SK-N-SH (cell line): ENCODE results near the gene C16orf78.

Experiments used
- FOXM1 ChIP-seq: IDR thresholded peaks from 2 replicates; pipeline ENCODE4 v1.4.0; 2012; ENCODE audit warnings: low read depth, mild to moderate bottlenecking
- GABPA ChIP-seq: IDR thresholded peaks from 2 replicates; pipeline ENCODE4 v1.4.0; 2012; ENCODE audit warnings: low read depth, mild to moderate bottlenecking
- NRF1 ChIP-seq: IDR thresholded peaks from 2 replicates; pipeline ENCODE4 v1.6.1; 2012; ENCODE audit warnings: low read depth, mild to moderate bottlenecking, low read length
- POLR2AphosphoS5 ChIP-seq: IDR thresholded peaks from 2 replicates; pipeline ENCODE4 v1.6.1; 2012; ENCODE audit warnings: low read depth, low read length
- RFX5 ChIP-seq: IDR thresholded peaks from 2 replicates; pipeline ENCODE4 v1.6.1; 2012; ENCODE audit warnings: mild to moderate bottlenecking, improper control_type of control experiment, low read length
- SIN3A ChIP-seq: IDR thresholded peaks from 2 replicates; pipeline ENCODE4 v1.6.1; 2012; ENCODE audit warnings: low read depth, mild to moderate bottlenecking, low read length, moderate library complexity, borderline replicate concordance
- SMC3 ChIP-seq: IDR thresholded peaks from 2 replicates; pipeline ENCODE4 v1.6.1; 2012; ENCODE audit warnings: low read depth, low read length, improper control_type of control experiment
- TAF1 ChIP-seq: IDR thresholded peaks from 2 replicates; pipeline ENCODE4 v1.6.1; 2012; ENCODE audit warnings: low read depth, mild to moderate bottlenecking, low read length, moderate library complexity, borderline replicate concordance
- TCF12 ChIP-seq: IDR thresholded peaks from 2 replicates; pipeline ENCODE4 v1.4.0; 2012
- USF2 ChIP-seq: fragments of 150-350 bp; IDR thresholded peaks from 2 replicates; pipeline ENCODE4 v1.6.1; 2017; ENCODE audit warnings: antibody characterized with exemption, low read length, low read depth, borderline replicate concordance
- ZBTB33 ChIP-seq: IDR thresholded peaks from 2 replicates; pipeline ENCODE4 v1.4.0; 2012; ENCODE audit warnings: low read depth, borderline replicate concordance
- TF ChIP-seq, protein P1 (sequence below): fragments of 200-600 bp; sonication (generic); IDR thresholded peaks from 2 replicates; pipeline ENCODE4 v1.6.1; 2017; ENCODE audit warnings: antibody characterized with exemption, mild to moderate bottlenecking, moderate library complexity
- TF ChIP-seq, protein P2 (sequence below): IDR thresholded peaks from 2 replicates; pipeline ENCODE4 v1.4.0; 2012; ENCODE audit warnings: low read depth, borderline replicate concordance
- TF ChIP-seq, protein P3 (sequence below): IDR thresholded peaks from 2 replicates; pipeline ENCODE4; 2012

- TF ChIP-seq NRF1 (no peak), SIN3A (no peak), POLR2AphosphoS5 (no peak), ZBTB33 (no peak), RFX5 (no peak), USF2 (no peak), TCF12 (no peak), GABPA (no peak), FOXM1 (no peak), TAF1 (no peak), SMC3 (no peak)
- TF ChIP-seq, protein P1, sequence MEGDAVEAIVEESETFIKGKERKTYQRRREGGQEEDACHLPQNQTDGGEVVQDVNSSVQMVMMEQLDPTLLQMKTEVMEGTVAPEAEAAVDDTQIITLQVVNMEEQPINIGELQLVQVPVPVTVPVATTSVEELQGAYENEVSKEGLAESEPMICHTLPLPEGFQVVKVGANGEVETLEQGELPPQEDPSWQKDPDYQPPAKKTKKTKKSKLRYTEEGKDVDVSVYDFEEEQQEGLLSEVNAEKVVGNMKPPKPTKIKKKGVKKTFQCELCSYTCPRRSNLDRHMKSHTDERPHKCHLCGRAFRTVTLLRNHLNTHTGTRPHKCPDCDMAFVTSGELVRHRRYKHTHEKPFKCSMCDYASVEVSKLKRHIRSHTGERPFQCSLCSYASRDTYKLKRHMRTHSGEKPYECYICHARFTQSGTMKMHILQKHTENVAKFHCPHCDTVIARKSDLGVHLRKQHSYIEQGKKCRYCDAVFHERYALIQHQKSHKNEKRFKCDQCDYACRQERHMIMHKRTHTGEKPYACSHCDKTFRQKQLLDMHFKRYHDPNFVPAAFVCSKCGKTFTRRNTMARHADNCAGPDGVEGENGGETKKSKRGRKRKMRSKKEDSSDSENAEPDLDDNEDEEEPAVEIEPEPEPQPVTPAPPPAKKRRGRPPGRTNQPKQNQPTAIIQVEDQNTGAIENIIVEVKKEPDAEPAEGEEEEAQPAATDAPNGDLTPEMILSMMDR: 0 out of 2 replicates have a peak, but pooled peaks have one; percentile 7
- TF ChIP-seq, protein P2, sequence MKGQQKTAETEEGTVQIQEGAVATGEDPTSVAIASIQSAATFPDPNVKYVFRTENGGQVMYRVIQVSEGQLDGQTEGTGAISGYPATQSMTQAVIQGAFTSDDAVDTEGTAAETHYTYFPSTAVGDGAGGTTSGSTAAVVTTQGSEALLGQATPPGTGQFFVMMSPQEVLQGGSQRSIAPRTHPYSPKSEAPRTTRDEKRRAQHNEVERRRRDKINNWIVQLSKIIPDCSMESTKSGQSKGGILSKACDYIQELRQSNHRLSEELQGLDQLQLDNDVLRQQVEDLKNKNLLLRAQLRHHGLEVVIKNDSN: no peak
- TF ChIP-seq, protein P3, sequence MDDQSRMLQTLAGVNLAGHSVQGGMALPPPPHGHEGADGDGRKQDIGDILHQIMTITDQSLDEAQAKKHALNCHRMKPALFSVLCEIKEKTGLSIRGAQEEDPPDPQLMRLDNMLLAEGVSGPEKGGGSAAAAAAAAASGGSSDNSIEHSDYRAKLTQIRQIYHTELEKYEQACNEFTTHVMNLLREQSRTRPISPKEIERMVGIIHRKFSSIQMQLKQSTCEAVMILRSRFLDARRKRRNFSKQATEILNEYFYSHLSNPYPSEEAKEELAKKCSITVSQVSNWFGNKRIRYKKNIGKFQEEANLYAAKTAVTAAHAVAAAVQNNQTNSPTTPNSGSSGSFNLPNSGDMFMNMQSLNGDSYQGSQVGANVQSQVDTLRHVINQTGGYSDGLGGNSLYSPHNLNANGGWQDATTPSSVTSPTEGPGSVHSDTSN: no peak
Measured at GRCh38 chr16:49348408-49349176, 25.0 kb upstream of the C16orf78 start.
